HG03135 (cell line): Measurements from ENCODE around the gene UBAP2.

Experiments
- ATAC-seq: cut with Tn5 transposase; IDR thresholded peaks from one replicate; pipeline ENCODE4 v1.9.1; 2021; ENCODE audit warnings: mild to moderate bottlenecking, moderate library complexity; ENCODE audit not compliant: unreplicated experiment

The UBAP2 gene

GRCh38 chr9:33924978-33925797 lies 123.5 kb downstream of the UBAP2 start:
- ATAC-seq, result no peak

- ATAC-seq, result no peak
These were observed 124.5 kb downstream of the UBAP2 start for GRCh38 chr9:33923998-33924701.

GRCh38 chr9:33923079-33923478 lies 125.6 kb downstream of the UBAP2 start:
- ATAC-seq, result no peak

DNA sequence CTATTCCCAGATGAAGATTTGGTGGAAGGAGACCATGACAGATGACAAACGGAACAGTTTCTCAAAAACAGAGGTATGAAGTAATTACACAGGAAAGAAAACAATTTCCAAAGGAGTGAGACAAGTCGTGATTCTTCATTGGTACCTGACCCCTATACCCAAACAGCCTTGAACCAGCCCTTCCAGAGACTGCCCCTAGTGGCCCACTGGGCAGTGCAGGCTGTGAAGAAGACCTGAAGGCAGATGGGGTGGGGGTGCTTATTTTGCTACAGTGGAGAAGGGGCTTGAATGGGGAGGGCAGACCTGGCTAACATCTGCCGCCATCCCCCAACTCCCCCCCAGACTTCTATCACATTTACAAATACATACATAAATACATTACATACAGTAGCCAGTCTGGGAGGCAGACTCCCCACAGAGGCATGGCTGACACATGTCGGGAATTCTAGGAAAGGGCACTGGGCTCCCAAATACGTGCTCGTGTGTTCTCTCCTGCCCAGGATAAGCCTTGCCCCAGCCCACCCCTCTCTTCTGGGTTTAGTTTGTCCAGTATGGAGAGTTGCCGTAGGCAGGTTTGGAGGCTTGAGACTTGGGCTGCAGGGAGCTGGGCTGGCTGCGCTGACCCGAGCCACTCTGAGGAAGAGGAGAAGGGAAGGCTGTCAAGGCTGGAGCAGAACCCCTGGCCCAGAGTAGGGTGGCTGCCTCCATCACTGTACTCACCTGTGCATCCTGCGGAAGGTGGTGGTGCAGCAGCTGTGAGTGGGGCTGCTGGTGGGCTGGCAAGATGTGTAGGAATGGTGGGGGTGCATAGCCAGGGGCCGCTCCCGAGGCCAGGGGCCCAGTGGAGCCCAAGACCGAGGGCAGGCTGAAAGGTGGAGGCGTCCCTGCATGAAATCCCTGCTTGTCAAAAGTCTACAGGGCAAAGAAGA lies 126.5 kb downstream of the UBAP2 start:
- no peak for ATAC-seq

- no peak for ATAC-seq
These were observed 129.3 kb downstream of the UBAP2 start for GRCh38 chr9:33919276-33919897.

GRCh38 chr9:33917036-33917435 lies 131.7 kb downstream of the UBAP2 start:
- ATAC-seq, result no peak

- no peak for ATAC-seq
These were observed 133.6 kb downstream of the UBAP2 start for GRCh38 chr9:33914887-33915628.

GRCh38 chr9:33913541-33913940 lies 135.1 kb downstream of the UBAP2 start:
- no peak for ATAC-seq

- no peak for ATAC-seq
These were observed 139.9 kb downstream of the UBAP2 start for GRCh38 chr9:33908749-33909148.

- no peak for ATAC-seq
These were observed 140.6 kb downstream of the UBAP2 start for GRCh38 chr9:33908114-33908513.

GRCh38 chr9:33907347-33907746 lies 141.3 kb downstream of the UBAP2 start:
- ATAC-seq, result no peak

- ATAC-seq, result no peak
These were observed 141.9 kb downstream of the UBAP2 start for GRCh38 chr9:33906769-33907168.

DNA sequence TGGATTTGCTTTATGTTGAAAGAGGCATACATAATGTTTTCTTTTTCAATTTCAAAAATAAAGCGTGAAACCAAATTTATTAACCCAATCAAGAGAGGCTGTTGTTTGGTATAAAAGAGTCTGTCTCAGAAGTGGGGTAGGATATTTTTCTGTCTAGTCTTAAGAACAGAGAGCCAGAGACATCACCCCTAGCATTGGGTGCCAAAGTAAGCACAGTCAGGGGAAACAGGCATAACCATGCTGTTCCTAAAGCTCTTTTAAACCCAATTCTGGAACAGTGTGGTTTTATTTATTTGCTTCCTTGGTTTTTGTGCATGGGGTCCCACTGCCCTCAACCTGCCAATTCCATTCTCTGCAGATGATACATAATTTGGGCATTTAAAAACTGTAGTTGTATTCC lies 143.6 kb downstream of the UBAP2 start:
- ATAC-seq, result no peak

- no peak for ATAC-seq
These were observed 145.4 kb downstream of the UBAP2 start for GRCh38 chr9:33903157-33903780.

- no peak for ATAC-seq
These were observed 154.4 kb downstream of the UBAP2 start for GRCh38 chr9:33894316-33894715.

GRCh38 chr9:33893861-33894260 lies 154.8 kb downstream of the UBAP2 start:
- ATAC-seq, result no peak

- ATAC-seq, result no peak
These were observed 162.7 kb downstream of the UBAP2 start for GRCh38 chr9:33885948-33886347.

DNA sequence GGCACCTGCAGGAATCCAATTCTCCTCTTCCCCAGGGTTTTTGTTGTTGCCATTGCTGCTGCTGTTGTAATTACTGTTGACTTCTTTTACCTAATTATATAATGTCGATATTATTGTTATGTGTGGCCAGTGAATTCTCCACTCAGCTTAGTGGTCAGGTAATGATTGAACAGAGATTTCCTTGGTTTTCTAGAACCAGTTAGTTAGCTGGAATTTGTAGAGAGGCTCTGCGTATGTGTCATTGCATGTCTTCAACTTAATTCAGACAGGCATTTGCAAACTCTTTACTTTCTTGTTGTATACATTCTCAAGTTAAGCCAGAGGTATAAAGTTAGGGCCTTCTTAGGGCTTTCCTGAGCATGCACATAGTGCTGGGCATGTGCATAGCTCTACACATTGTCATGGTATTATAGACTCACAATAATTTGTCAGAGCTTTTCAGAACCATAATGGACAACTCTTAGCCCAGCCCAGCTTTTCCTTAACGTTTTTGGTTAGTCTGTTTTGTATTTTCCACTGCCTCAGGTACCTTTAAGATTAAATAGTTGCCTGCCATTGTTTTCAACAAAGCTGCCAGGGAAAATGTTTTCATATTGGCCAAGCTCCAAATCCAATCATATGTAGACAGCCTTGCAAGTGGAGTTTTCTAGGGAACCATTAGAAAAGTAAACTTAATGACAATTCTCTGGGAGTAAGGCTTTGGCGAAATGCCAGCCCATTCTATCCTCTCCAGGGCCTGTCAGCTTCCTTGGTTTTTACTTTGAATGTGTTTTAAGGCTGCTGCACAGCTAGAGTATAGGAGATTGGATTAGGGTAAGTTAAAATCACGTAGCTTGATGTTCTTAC lies 163.6 kb downstream of the UBAP2 start:
- no peak for ATAC-seq

- ATAC-seq, result no peak
These were observed 167.1 kb downstream of the UBAP2 start for GRCh38 chr9:33881635-33882034.
